Endothelial cell of umbilical vein (primary cell): ENCODE results near the gene TEKT5. TPM values are rescaled to one million over a fixed set of nuclear protein-coding genes. Genes with fewer than 3 reads are reported as not detected.

Experiments
- BruUV-seq: library from RNA; stranded (reverse); fragments of 400-500 nt; replicated peaks from 2 replicates; lab custom pipeline; 2021; lab: Mats Ljungman, UMichigan
- CTCF ChIA-PET: fragments of 300-600, 350-600 bp; sonication (Branson Sonifier 250); formaldehyde crosslinking; loops from one replicate; lab custom pipeline; 2021; ENCODE audit warnings: antibody characterized with exemption, inconsistent platforms; lab: Charles Lee
- POLR2A ChIA-PET: fragments of 300-600, 350-600 bp; sonication (Branson Sonifier 250); formaldehyde crosslinking; loops from one replicate; lab custom pipeline; 2021; ENCODE audit warnings: antibody characterized with exemption, inconsistent platforms; lab: Charles Lee
- DNase-seq: peaks from one replicate; pipeline ENCODE4 v3.0.0-alpha.2; 2011; ENCODE audit warnings: low read depth, low spot score
- FAIRE-seq: peaks from 2 replicates; lab custom pipeline; 2011; peaks lifted over from hg19 to GRCh38; lab: Jason Lieb, UNC
- H2AFZ ChIP-seq: 2 replicates; pipeline ENCODE4 v1.6.0; 2012; ENCODE audit warnings: low read depth, low read length, control low read depth, inconsistent platforms
- H3K27ac ChIP-seq: 2 replicates; pipeline ENCODE4 v1.5.1; 2011; ENCODE audit warnings: low read depth, mild to moderate bottlenecking, control low read depth, low read length, moderate library complexity; ENCODE audit not compliant: insufficient read depth
- H3K27me3 ChIP-seq, 2 experiments: 2 replicates each; pipeline versions ENCODE4 v1.6.0 to v1.6.1; 2011; ENCODE audit warnings: low read length in 2 of 2, mixed read lengths in 1 of 2; ENCODE audit not compliant: control insufficient read depth in 2 of 2, insufficient read depth in 2 of 2
- H3K36me3 ChIP-seq, 2 experiments: 2 replicates in 1 of 2; 3 replicates in 1 of 2; pipeline ENCODE4 v1.5.1; 2011; ENCODE audit warnings: low read length in 2 of 2, mild to moderate bottlenecking in 1 of 2, moderate library complexity in 1 of 2; ENCODE audit not compliant: control insufficient read depth in 2 of 2, insufficient read depth in 2 of 2; ENCODE audit errors: extremely low read depth in 1 of 2
- H3K4me1 ChIP-seq: 3 replicates; pipeline ENCODE4 v1.5.1; 2011; ENCODE audit warnings: mild to moderate bottlenecking, low read length; ENCODE audit not compliant: control insufficient read depth, insufficient read depth; ENCODE audit errors: extremely low read depth
- H3K4me2 ChIP-seq: 2 replicates; pipeline ENCODE4 v1.6.1; 2011; ENCODE audit warnings: low read length, control low read depth, mixed read lengths; ENCODE audit not compliant: insufficient read depth
- H3K4me3 ChIP-seq, 3 experiments: fragments of 200-600 bp in 1 of 3; sonication (generic), shearing (Covaris generic) in 1 of 3; replicated peaks in 1 of 3; 2 replicates each; pipeline ENCODE4 v1.5.1; 2011 to 2016; ENCODE audit warnings: control low read depth in 3 of 3, low read length in 3 of 3, mild to moderate bottlenecking in 2 of 3, inconsistent platforms in 1 of 3, low read depth in 1 of 3, moderate library complexity in 1 of 3; ENCODE audit not compliant: insufficient read depth in 1 of 3
- H3K79me2 ChIP-seq: 2 replicates; pipeline ENCODE4 v1.6.0; 2012; ENCODE audit warnings: low read length, inconsistent platforms; ENCODE audit not compliant: control insufficient read depth, insufficient read depth
- H3K9ac ChIP-seq: replicated peaks from 2 replicates; pipeline ENCODE3; 2011; ENCODE audit warnings: low read length, control low read depth; ENCODE audit not compliant: insufficient read depth; ENCODE audit errors: extremely low read depth
- H3K9me1 ChIP-seq: replicated peaks from 3 replicates; pipeline ENCODE4 v1.6.0; 2011; ENCODE audit warnings: mild to moderate bottlenecking, low read length; ENCODE audit not compliant: control insufficient read depth, insufficient read depth; ENCODE audit errors: extremely low read depth
- H3K9me3 ChIP-seq: replicated peaks from 2 replicates; pipeline ENCODE4 v1.5.1; 2012; ENCODE audit warnings: low read length, inconsistent platforms; ENCODE audit not compliant: control insufficient read depth, insufficient read depth
- H4K20me1 ChIP-seq: replicated peaks from 2 replicates; pipeline ENCODE3; 2011; ENCODE audit warnings: mild to moderate bottlenecking, low read length; ENCODE audit not compliant: control insufficient read depth, insufficient read depth; ENCODE audit errors: extremely low read depth
- CTCF ChIP-seq, 2 donors: IDR thresholded peaks; 1 replicate in 1 of 2; 2 replicates in 1 of 2; pipeline ENCODE4 v1.5.1; 2011; ENCODE audit warnings: low read length in 2 of 2, mild to moderate bottlenecking in 2 of 2, moderate library complexity in 2 of 2, control low read depth in 1 of 2, inconsistent platforms in 1 of 2, low read depth in 1 of 2; ENCODE audit not compliant: insufficient read depth in 1 of 2; ENCODE audit errors: extremely low read depth in 1 of 2
- FOS ChIP-seq: IDR thresholded peaks from 2 replicates; pipeline ENCODE4 v1.6.1; 2011; ENCODE audit warnings: mild to moderate bottlenecking, low read length, moderate library complexity, borderline replicate concordance; ENCODE audit not compliant: insufficient read depth
- GATA2 ChIP-seq: IDR thresholded peaks from 2 replicates; pipeline ENCODE4 v1.7.0; 2011; ENCODE audit warnings: low read depth, mild to moderate bottlenecking, moderate library complexity, mixed read lengths, low read length; ENCODE audit not compliant: insufficient read length, insufficient read depth
- JUN ChIP-seq: IDR thresholded peaks from 2 replicates; pipeline ENCODE4 v1.6.1; 2011; ENCODE audit warnings: borderline replicate concordance, low read depth; ENCODE audit not compliant: insufficient read length, insufficient read depth
- MAX ChIP-seq: IDR thresholded peaks from 2 replicates; pipeline ENCODE4 v1.6.1; 2011; ENCODE audit not compliant: insufficient read depth, insufficient read length
- MYC ChIP-seq: IDR thresholded peaks from one replicate; pipeline ENCODE4 v1.6.1; 2011; ENCODE audit warnings: mild to moderate bottlenecking, low read depth, low read length
- POLR2AphosphoS5 ChIP-seq: IDR thresholded peaks from 2 replicates; pipeline ENCODE4 v1.6.1; 2012; ENCODE audit warnings: low read depth, mild to moderate bottlenecking, control low read depth, low read length, moderate library complexity; ENCODE audit not compliant: insufficient read depth
- dilution Hi-C: fragments of 300-500 bp; cut with MboI; formaldehyde crosslinking; loops from one replicate; pipeline ENCODE4 v1.15.0; 2019; ENCODE audit warnings: low sequenced_read_pairs; ENCODE audit not compliant: extremely low pct_ligation_motif_present
- intact Hi-C: fragments of 100-400 bp; cut with micrococcal nuclease; formaldehyde crosslinking; loops from one replicate; pipeline ENCODE4 v1.10.0; 2022
- polyA plus RNA-seq, 4 experiments: library from polyadenylated mRNA; depleted of rRNA in 3 of 4; stranded (reverse) in 3 of 4; unstranded in 1 of 4; fragments of >200 nt; gene quantifications; 2 replicates each; pipeline versions ENCODE4 v1.2.1 to v1.2.3, GENCODE V29; 2011 to 2012; ENCODE audit warnings: missing spikeins in 1 of 4
- total RNA-seq: library from RNA; stranded (reverse); gene quantifications from 2 replicates; pipeline ENCODE4 v1.2.3, GENCODE V29; 2021

The TEKT5 gene
- total and polyA plus RNA-seq, 2 donors (not counting 3 experiments of a cell fraction or from before 2014, with no cell fraction given): not detected

GRCh38 chr16:10666291-10666690, 28.4 kb downstream of the TEKT5 start:
- Histone ChIP-seq H3K36me3 (no peaks in the 10 kb centered on the region), H3K27me3 (no peaks in the 10 kb centered on the region), H3K9me3 (no peaks in the 10 kb centered on the region), H3K79me2 (no peaks in the 10 kb centered on the region), H3K4me2 (no peak overlapping the region), H3K4me1 (no peaks in the 10 kb centered on the region), H3K9me1 (no peaks in the 10 kb centered on the region), H3K4me3 (no peak overlapping the region), H3K9ac (no peak overlapping the region), H4K20me1 (no peaks in the 10 kb centered on the region), H2AFZ (no peak overlapping the region), H3K27ac (no peak overlapping the region)
- TF ChIP-seq JUN: no peak
- no peak for TF ChIP-seq MAX
- no peak for TF ChIP-seq GATA2
- TF ChIP-seq FOS: no peak
- TF ChIP-seq MYC: no peak
- no peak for TF ChIP-seq POLR2AphosphoS5
- no peak for TF ChIP-seq CTCF (IDR thresholded peaks at IDR 0.05; ENCODE audit: extremely low read depth in 1 of 2, insufficient read depth in 1 of 2, low read depth in 1 of 2, low read length in 2 of 2)
- no TSS peak for BruUV-seq
- DNase-seq: no peak
- ChIA-PET POLR2A (no interaction called here), CTCF (no interaction called here)
- no peak for FAIRE-seq
- intact Hi-C loops: no loop called here
- dilution Hi-C loops: no loop called here
